GM12892 (cell line): ENCODE data around the gene COL4A1.

ENCODE experiments used
- POLR2A ChIP-seq: IDR thresholded peaks from 2 replicates; pipeline ENCODE4 v1.6.1; 2011; ENCODE audit warnings: low read depth, low read length, control low read depth
- POLR2AphosphoS5 ChIP-seq: IDR thresholded peaks from 2 replicates; pipeline ENCODE4 v1.6.1; 2011; ENCODE audit warnings: low read depth, low read length, control low read depth

GRCh38 chr13:110307767-110308655 is 1.1 kb upstream of the COL4A1 start:
- TF ChIP-seq POLR2AphosphoS5 (no peak), POLR2A (no peak)
